ENCODE results near the gene NUFIP1.

DNA sequence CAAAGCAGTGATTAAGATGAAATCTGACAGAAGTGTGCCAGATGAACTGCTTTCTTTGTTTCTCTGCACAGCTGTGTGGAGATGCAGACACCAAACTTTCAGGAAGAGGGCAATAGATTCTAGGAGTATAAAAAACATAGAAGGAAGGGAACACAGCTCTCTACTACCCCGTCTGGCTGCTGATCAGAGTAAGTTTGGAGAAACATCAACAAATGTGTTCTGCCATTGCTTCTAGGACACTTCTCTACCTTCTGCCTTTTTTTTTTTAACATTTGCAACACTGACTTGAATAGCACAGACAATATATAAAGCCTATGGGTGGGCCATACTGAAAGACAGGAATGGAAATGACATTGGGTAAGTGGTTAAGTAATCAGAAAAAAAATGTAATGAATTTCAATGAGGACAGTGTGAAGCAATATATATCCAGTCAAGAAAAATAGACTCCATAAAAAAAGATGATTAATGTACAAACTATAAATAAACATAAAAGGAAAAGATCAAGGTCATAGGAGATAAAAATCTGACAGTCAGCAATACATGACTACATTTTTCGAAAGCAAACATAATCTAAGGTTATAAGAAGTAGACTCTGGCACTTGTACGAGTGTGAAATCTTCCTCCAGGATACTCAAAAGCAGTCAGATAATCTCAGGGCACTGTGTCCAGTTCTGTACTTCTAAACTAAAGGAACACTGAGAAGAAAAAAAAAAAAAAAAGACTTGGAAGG, 21.4 kb downstream of the NUFIP1 start:
- TF ChIP-seq ZNF138 (CRISPR knock-in tag; conservative IDR thresholded peaks at IDR 0.05) (no peak), ETV6 (CRISPR knock-in tag; IDR thresholded peaks at IDR 0.05) (no peak), ELF4 (CRISPR knock-in tag; IDR thresholded peaks at IDR 0.05; ENCODE audit: low read depth) (no peak), FOXP1 (CRISPR knock-in tag; IDR thresholded peaks at IDR 0.05; ENCODE audit: borderline replicate concordance) (no peak), TCF7 (CRISPR knock-in tag; IDR thresholded peaks at IDR 0.05; ENCODE audit: low read depth) (no peak), ATF1 (CRISPR knock-in tag; IDR thresholded peaks at IDR 0.05) (no peak), TP53 (CRISPR knock-in tag; IDR thresholded peaks at IDR 0.05) (no peak), SP1 (CRISPR knock-in tag; conservative IDR thresholded peaks at IDR 0.05) (no peak), RELA (CRISPR knock-in tag; IDR thresholded peaks at IDR 0.05; ENCODE audit: borderline replicate concordance) (no peak)
- TF ChIP-seq, protein P1, sequence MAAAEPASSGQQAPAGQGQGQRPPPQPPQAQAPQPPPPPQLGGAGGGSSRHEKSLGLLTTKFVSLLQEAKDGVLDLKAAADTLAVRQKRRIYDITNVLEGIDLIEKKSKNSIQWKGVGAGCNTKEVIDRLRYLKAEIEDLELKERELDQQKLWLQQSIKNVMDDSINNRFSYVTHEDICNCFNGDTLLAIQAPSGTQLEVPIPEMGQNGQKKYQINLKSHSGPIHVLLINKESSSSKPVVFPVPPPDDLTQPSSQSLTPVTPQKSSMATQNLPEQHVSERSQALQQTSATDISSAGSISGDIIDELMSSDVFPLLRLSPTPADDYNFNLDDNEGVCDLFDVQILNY (CRISPR knock-in tag; IDR thresholded peaks at IDR 0.05) = no peak
- TF ChIP-seq, protein P2, sequence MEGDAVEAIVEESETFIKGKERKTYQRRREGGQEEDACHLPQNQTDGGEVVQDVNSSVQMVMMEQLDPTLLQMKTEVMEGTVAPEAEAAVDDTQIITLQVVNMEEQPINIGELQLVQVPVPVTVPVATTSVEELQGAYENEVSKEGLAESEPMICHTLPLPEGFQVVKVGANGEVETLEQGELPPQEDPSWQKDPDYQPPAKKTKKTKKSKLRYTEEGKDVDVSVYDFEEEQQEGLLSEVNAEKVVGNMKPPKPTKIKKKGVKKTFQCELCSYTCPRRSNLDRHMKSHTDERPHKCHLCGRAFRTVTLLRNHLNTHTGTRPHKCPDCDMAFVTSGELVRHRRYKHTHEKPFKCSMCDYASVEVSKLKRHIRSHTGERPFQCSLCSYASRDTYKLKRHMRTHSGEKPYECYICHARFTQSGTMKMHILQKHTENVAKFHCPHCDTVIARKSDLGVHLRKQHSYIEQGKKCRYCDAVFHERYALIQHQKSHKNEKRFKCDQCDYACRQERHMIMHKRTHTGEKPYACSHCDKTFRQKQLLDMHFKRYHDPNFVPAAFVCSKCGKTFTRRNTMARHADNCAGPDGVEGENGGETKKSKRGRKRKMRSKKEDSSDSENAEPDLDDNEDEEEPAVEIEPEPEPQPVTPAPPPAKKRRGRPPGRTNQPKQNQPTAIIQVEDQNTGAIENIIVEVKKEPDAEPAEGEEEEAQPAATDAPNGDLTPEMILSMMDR (IDR thresholded peaks at IDR 0.05) = no peak
- TF ChIP-seq, protein P3, sequence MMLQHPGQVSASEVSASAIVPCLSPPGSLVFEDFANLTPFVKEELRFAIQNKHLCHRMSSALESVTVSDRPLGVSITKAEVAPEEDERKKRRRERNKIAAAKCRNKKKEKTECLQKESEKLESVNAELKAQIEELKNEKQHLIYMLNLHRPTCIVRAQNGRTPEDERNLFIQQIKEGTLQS (CRISPR knock-in tag; conservative IDR thresholded peaks at IDR 0.05) = no peak
- TF ChIP-seq, protein P4, sequence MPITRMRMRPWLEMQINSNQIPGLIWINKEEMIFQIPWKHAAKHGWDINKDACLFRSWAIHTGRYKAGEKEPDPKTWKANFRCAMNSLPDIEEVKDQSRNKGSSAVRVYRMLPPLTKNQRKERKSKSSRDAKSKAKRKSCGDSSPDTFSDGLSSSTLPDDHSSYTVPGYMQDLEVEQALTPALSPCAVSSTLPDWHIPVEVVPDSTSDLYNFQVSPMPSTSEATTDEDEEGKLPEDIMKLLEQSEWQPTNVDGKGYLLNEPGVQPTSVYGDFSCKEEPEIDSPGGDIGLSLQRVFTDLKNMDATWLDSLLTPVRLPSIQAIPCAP (CRISPR knock-in tag; IDR thresholded peaks at IDR 0.05) = no peak

Measured in WTC11 (cell line).